ENCODE measurements around the gene TTYH3. TPM values are rescaled to one million over a fixed set of nuclear protein-coding genes. Genes with fewer than 3 reads are reported as not detected.
A peak's percentile ranks its signal among the peaks of the same experiment; 100 is the strongest.

TTYH3 gene
- total RNA-seq, 4 donors from 2014 or later: 3.8 to 47.2 (median 25.2) TPM

DNA sequence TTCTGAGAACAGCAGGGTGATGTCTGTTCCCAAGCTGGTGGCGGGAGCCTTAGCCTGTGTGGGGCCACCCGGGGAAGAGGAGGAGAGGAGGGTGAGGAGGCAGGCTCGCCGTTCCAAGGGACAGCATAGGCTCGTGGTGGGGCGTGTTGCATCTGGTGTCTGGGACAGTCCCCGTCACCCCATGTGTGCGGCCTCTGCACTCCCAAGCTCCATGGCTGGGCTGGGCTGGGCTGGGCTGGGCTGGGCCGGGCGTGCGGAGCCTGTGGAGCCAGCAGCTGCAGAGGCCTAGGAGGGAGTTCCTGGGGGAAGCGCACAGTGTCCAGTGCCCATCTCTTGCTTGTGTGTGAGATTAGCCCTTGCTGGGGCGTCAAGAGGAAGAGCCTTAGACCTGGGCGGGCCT is 20.9 kb upstream of the TTYH3 start:
- H3K4me1 ChIP-seq: no peaks in the 10 kb centered on the region

GRCh38 chr7:2611401-2611800 is 20.4 kb upstream of the TTYH3 start:
- no peak overlapping the region for H3K4me3 ChIP-seq
- no peak overlapping the region for H3K27ac ChIP-seq
- H3K9me3 ChIP-seq: no peaks in the 10 kb centered on the region
- H3K36me3 ChIP-seq: no peaks in the 10 kb centered on the region
- H3K27me3 ChIP-seq: no peaks in the 10 kb centered on the region
- TF ChIP-seq, protein P1, sequence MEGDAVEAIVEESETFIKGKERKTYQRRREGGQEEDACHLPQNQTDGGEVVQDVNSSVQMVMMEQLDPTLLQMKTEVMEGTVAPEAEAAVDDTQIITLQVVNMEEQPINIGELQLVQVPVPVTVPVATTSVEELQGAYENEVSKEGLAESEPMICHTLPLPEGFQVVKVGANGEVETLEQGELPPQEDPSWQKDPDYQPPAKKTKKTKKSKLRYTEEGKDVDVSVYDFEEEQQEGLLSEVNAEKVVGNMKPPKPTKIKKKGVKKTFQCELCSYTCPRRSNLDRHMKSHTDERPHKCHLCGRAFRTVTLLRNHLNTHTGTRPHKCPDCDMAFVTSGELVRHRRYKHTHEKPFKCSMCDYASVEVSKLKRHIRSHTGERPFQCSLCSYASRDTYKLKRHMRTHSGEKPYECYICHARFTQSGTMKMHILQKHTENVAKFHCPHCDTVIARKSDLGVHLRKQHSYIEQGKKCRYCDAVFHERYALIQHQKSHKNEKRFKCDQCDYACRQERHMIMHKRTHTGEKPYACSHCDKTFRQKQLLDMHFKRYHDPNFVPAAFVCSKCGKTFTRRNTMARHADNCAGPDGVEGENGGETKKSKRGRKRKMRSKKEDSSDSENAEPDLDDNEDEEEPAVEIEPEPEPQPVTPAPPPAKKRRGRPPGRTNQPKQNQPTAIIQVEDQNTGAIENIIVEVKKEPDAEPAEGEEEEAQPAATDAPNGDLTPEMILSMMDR (IDR thresholded peaks at IDR 0.05): no peak
- no peak for TF ChIP-seq POLR2A (IDR thresholded peaks at IDR 0.05)
- intact Hi-C loops (cut with DNase I; ENCODE audit: low total_unique reads): no loop called here
- DNase-seq: no peak
- H3K4me1 ChIP-seq: no peaks in the 10 kb centered on the region

More for the DNA sequence above, 20.9 kb upstream of the TTYH3 start:
- H3K27ac ChIP-seq: no peak overlapping the region
- H3K9me3 ChIP-seq: no peaks in the 10 kb centered on the region
- H3K27me3 ChIP-seq: no peaks in the 10 kb centered on the region
- no peak overlapping the region for H3K4me3 ChIP-seq
- intact Hi-C loops (cut with DNase I; ENCODE audit: low total_unique reads): no loop called here
- DNase-seq: no peak
- no peaks in the 10 kb centered on the region for H3K36me3 ChIP-seq
- TF ChIP-seq, protein P1 (IDR thresholded peaks at IDR 0.05): no peak
- TF ChIP-seq POLR2A (IDR thresholded peaks at IDR 0.05): no peak

- no peak overlapping the region for H3K4me3 ChIP-seq
- DNase-seq: no peak
- intact Hi-C loops (cut with DNase I; ENCODE audit: low total_unique reads): no loop called here
- no peak for TF ChIP-seq POLR2A (IDR thresholded peaks at IDR 0.05)
- TF ChIP-seq, protein P1 (IDR thresholded peaks at IDR 0.05): no peak
- H3K9me3 ChIP-seq: no peaks in the 10 kb centered on the region
- no peak overlapping the region for H3K27ac ChIP-seq
- H3K36me3 ChIP-seq: no peaks in the 10 kb centered on the region
- H3K4me1 ChIP-seq: no peaks in the 10 kb centered on the region
- H3K27me3 ChIP-seq: no peaks in the 10 kb centered on the region
These were observed 19.9 kb upstream of the TTYH3 start for GRCh38 chr7:2611922-2612321.

DNA sequence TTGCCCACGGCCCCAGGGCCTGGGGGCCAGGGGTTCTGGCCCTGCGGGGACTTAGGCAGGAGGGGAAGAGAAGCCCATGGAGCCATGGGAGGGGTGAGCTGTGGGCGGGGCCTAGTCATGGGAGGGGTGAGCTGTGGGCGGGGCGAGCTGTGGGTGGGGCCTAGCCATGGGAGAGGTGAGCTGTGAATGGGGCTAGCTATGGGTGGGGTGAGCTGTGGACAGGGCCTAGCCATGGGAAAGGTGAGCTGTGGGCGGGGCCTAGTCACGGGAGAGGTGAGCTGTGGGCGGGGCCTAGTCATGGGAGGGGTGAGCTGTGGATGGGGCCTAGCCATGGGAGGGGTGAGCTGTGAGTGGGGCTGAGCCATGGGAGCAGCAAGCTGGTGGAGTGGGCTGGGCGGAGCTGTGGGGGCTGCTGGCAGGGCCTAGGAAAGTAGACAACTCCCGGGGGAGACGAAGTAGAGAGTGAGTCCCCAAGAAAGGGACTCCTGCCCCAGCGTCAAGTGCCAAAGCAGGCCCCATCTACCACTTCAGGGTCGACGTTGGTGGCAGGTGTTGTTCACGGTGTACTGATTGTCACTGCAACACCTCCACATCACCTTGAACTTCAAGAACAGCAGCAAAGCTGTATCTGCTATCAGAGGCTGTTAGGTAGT is 19.2 kb upstream of the TTYH3 start:
- Histone ChIP-seq H3K4me3 (no peak overlapping the region), H3K4me1 (no peaks in the 10 kb centered on the region), H3K9me3 (no peaks in the 10 kb centered on the region), H3K27ac (no peak overlapping the region), H3K27me3 (no peaks in the 10 kb centered on the region), H3K36me3 (no peaks in the 10 kb centered on the region)
- no peak for DNase-seq
- TF ChIP-seq POLR2A (IDR thresholded peaks at IDR 0.05): no peak
- TF ChIP-seq, protein P1 (IDR thresholded peaks at IDR 0.05): no peak
- intact Hi-C loops (cut with DNase I; ENCODE audit: low total_unique reads): no loop called here

GRCh38 chr7:2613098-2613930 is 18.5 kb upstream of the TTYH3 start:
- H3K4me1 ChIP-seq: no peaks in the 10 kb centered on the region
- H3K27ac ChIP-seq: peak overlapping the region; percentile 31
- H3K9me3 ChIP-seq: no peaks in the 10 kb centered on the region
- H3K27me3 ChIP-seq: no peaks in the 10 kb centered on the region
- DNase-seq: no peak
- no peak for TF ChIP-seq POLR2A (IDR thresholded peaks at IDR 0.05)
- TF ChIP-seq, protein P1 (IDR thresholded peaks at IDR 0.05): no peak
- H3K36me3 ChIP-seq: no peaks in the 10 kb centered on the region
- intact Hi-C loops (cut with DNase I; ENCODE audit: low total_unique reads): no loop called here
- no peak overlapping the region for H3K4me3 ChIP-seq

Measured in uterus (tissue), 4 donors.